HG03354 (cell line): Measurements from ENCODE around the gene RASA3.
"Not testable (repeated sequence)": the region's sequence is repeated elsewhere in the genome, so short reads cannot be mapped to it uniquely, and the experiment has no call there.

Experiments used
- ATAC-seq: cut with Tn5 transposase; IDR thresholded peaks from one replicate; pipeline ENCODE4 v1.9.1; 2021; ENCODE audit warnings: mild to moderate bottlenecking; ENCODE audit not compliant: unreplicated experiment, poor library complexity, severe bottlenecking

The RASA3 gene

GRCh38 chr13:114129649-114130062, 2.8 kb downstream of the RASA3 start:
- no peak for ATAC-seq

- ATAC-seq: peak; percentile 55
Measured at GRCh38 chr13:114128624-114129522, 3.5 kb downstream of the RASA3 start.

DNA sequence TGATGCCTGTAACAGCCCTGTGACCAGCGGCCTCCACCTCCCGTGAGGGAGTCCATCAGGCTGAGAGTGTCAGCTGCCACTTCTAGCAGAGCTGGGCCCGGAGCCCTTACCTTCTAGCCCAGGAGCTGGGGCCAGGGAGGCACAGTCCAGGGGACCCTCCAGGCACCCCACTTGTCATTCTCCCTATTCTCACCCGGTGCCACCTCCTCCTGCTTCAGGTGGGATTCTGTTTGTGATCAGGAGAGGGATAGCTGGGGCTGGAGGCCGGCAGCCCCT, 4.1 kb downstream of the RASA3 start:
- ATAC-seq: no peak

- no peak for ATAC-seq
Measured at GRCh38 chr13:114127473-114128347, 4.7 kb downstream of the RASA3 start.

DNA sequence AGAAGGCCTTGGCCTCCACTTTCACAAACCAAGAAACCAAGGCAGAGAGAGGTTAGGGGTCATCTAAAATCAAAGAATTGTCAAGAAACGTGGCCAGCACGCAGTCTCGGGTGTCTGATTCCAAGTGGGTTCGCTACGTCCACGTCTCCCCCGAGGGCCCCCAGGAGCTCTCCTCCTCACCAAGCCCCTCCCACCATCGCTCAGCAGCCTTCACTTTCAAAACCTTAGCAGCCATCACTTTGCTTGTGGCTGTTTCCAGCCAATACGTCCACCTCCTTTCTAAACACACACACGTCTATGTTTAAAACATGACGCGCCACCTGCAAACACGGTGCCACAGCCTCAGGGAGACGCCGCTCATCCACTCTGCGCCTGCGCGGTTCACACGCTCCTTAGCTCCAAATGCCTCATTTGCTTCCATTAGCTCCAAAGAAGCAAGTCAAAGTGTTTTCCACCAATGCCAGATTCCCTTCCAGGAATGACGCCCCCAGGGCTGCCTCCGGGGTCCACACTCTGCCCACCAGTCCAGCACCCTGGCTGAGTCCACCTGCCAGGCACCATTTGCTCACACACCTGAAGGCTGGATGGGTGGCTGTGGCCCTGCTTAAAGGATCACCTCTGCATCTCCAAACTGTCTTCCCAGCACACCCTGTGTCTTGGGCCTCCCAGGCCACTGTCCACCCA, 5.5 kb downstream of the RASA3 start:
- no peak for ATAC-seq

DNA sequence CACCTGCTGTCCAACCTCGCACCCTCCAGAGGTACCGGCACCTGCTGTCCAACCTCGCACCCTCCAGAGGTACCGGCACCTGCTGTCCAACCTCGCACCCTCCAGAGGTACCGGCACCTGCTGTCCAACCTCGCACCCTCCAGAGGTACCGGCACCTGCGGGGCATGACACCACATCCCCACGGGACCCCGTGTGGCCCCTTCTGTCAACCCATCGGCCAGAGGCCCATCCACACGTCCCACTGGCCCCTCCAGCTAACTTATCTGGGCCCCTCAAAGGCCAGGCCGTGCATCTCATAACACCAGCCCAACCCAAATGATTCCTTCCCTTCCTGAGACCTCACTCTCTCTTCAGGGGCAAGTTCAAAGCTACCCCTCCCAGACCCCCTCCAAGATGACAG, 6.3 kb downstream of the RASA3 start:
- not testable (repeated sequence) for ATAC-seq

DNA sequence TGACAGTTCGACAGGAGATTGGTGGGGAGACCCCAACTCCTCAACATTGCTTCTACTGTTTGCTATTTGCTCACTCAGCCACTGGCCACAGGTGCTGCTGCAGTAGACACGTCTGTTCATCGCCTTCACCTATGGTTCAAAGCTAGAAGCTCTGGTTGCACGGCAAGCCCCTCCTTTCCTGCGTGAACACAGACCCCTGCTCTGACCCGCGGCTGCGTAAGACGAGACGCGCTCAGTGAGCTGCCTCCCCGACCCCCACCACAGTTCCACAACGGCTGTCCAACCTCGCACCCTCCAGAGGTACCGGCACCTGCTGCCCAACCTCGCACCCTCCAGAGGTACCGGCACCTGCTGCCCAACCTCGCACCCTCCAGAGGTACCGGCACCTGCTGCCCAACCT, 6.8 kb downstream of the RASA3 start:
- ATAC-seq: no peak

- ATAC-seq: no peak
Measured at GRCh38 chr13:114124921-114125320, 7.5 kb downstream of the RASA3 start.

GRCh38 chr13:114124431-114124830, 8.0 kb downstream of the RASA3 start:
- ATAC-seq: no peak

- no peak for ATAC-seq
Measured at GRCh38 chr13:114123876-114124275, 8.5 kb downstream of the RASA3 start.

GRCh38 chr13:114123448-114123847, 9.0 kb downstream of the RASA3 start:
- no peak for ATAC-seq

DNA sequence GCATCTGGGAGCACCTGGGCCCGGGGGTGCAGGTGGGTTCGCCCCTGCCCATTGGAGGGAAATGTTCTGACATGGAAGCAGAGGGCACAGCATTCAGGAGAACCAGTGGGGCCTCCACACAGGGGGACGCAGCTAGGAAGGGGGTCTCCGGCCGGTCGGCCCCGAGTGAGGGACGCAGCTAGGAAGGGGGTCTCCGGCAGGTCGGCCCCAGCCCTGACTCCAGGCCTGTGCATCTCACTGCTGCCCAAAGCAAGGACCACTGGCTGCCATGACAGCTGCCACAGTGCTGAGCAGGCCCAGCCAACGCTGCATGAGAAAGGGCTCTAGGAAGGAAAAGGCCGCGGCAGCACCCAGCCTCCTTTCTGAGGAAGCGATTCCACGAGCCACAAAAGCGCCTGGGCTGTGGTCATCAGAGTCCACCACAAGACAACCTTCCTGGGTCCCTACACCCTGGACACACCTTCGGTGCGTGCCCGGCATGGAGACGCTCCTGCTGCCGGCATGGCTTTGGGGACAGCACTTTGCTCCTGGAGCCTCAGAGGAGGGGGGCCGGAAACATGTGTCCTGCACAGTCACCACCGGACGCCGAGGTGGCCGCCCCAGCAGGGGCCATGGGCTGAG, 9.7 kb downstream of the RASA3 start:
- ATAC-seq: no peak

- ATAC-seq: no peak
Measured at GRCh38 chr13:114122127-114122511, 10.3 kb downstream of the RASA3 start.

- no peak for ATAC-seq
Measured at GRCh38 chr13:114121496-114122126, 10.8 kb downstream of the RASA3 start.

GRCh38 chr13:114121031-114121430, 11.4 kb downstream of the RASA3 start:
- no peak for ATAC-seq

DNA sequence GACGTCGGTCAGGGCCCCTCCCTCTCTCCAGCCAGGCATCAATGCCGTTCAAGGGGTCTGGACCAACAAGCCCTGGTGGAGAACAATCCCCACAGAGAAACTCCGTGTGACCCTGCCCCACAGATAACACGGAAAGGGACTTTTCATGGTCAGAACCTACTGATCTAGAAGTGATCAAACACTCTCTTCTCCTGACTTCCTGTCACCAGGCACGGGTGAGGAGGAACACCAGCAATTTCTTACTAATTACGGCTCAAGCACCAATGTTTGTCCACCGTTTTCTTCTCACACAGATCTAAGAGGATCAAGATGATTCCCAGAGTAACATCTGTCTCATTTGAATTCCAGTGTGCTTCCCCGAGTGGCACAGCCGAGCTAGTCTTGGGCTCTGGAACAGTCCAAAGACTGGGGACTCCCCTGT, 11.8 kb downstream of the RASA3 start:
- ATAC-seq: no peak

- no peak for ATAC-seq
Measured at GRCh38 chr13:114119196-114119595, 13.2 kb downstream of the RASA3 start.

DNA sequence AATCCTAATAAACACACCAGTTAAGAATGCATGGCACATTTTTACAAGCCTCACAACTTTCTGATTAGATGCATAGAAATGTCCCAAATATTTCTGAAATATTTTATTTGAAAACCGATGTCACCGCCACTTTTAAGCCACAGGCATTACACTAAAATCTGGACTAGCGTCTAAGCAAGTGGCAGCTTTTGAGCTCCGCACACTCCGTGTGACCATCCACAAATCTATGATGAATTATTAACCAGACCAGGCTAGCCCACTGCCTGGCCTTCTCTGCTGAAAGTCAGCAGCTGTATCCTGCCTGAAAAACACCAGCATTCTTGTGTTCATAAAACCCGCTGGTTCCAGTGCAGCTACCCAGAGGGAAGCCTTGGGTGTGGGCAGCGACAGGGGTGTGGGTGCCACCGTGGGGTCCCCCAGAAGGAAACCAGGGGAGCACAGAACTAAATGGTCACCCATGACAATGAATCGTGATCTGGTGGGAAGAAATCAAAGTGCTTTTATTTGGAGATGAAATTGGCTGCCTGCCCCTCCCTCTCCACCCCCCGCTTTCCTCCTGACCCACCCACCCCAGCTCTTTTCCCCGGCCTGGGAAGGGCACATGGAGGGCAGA, 13.8 kb downstream of the RASA3 start:
- peak; percentile 68 for ATAC-seq

DNA sequence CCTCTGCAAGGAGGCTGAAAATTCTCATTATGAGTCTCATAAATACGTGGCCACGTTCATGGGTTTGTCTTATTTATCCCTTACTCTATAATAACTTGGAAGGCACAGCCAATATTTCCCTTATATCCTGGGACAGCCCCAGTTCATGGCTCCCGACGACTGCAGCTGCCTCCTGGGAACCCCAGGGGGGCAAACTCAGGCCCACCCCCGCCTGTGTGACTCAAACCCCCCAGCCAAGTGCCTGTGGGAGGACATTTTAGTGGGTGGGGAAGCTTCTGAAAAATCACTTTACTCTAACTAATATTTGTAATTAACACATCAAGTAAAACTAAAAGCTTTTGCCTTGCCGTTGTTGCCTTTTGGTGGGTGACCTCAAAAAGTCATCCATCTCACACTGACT, 14.3 kb downstream of the RASA3 start:
- ATAC-seq: no peak
